Measurements from ENCODE around the gene IGF2R.

The IGF2R gene

GRCh38 chr6:160022101-160022500 is 53.2 kb downstream of the IGF2R start:
- no peak for TF ChIP-seq CTCF (IDR thresholded peaks at IDR 0.05; ENCODE audit: low read depth, low read length, missing control alignments)
- H3K4me3 ChIP-seq (ENCODE audit: low read depth, low read length): no peak overlapping the region
- in situ Hi-C loops (cut with HindIII; ENCODE audit: low sequenced_read_pairs): no loop called here
- no peak for DNase-seq (ENCODE audit: low read depth)

GRCh38 chr6:160022793-160023192 is 53.9 kb downstream of the IGF2R start:
- DNase-seq (ENCODE audit: low read depth): no peak
- no peak for TF ChIP-seq CTCF (IDR thresholded peaks at IDR 0.05; ENCODE audit: low read depth, low read length, missing control alignments)
- no peak overlapping the region for H3K4me3 ChIP-seq (ENCODE audit: low read depth, low read length)
- in situ Hi-C loops (cut with HindIII; ENCODE audit: low sequenced_read_pairs): no loop called here

GRCh38 chr6:160024152-160024551 is 55.3 kb downstream of the IGF2R start:
- no peak for DNase-seq (ENCODE audit: low read depth)
- in situ Hi-C loops (cut with HindIII; ENCODE audit: low sequenced_read_pairs): no loop called here

GRCh38 chr6:160027076-160027475 is 58.2 kb downstream of the IGF2R start:
- in situ Hi-C loops (cut with HindIII; ENCODE audit: low sequenced_read_pairs): no loop called here

More at GRCh38 chr6:160024152-160024551, 55.3 kb downstream of the IGF2R start:
- TF ChIP-seq CTCF (IDR thresholded peaks at IDR 0.05; ENCODE audit: low read depth, low read length, missing control alignments): no peak
- H3K4me3 ChIP-seq (ENCODE audit: low read depth, low read length): no peak overlapping the region

GRCh38 chr6:160027931-160028330 is 59.0 kb downstream of the IGF2R start:
- no peak for DNase-seq (ENCODE audit: low read depth)
- in situ Hi-C loops (cut with HindIII; ENCODE audit: low sequenced_read_pairs): no loop called here
- no peak overlapping the region for H3K4me3 ChIP-seq (ENCODE audit: low read depth, low read length)
- no peak for TF ChIP-seq CTCF (IDR thresholded peaks at IDR 0.05; ENCODE audit: low read depth, low read length, missing control alignments)

More at GRCh38 chr6:160027076-160027475, 58.2 kb downstream of the IGF2R start:
- H3K4me3 ChIP-seq (ENCODE audit: low read depth, low read length): no peak overlapping the region
- TF ChIP-seq CTCF (IDR thresholded peaks at IDR 0.05; ENCODE audit: low read depth, low read length, missing control alignments): no peak
- no peak for DNase-seq (ENCODE audit: low read depth)

- H3K4me3 ChIP-seq (ENCODE audit: low read depth, low read length): no peak overlapping the region
- DNase-seq (ENCODE audit: low read depth): no peak
- in situ Hi-C loops (cut with HindIII; ENCODE audit: low sequenced_read_pairs): no loop called here
- no peak for TF ChIP-seq CTCF (IDR thresholded peaks at IDR 0.05; ENCODE audit: low read depth, low read length, missing control alignments)
Measured at GRCh38 chr6:160028487-160029275, 59.8 kb downstream of the IGF2R start.

Measured in astrocyte of the cerebellum (primary cell).